Sigmoid colon (tissue), 4 donors: Measurements from ENCODE around the gene SIPA1.

Source experiments
- EP300 ChIP-seq, 4 donors: sonication (generic); formaldehyde crosslinking; IDR thresholded peaks; one replicate each; pipeline ENCODE4 v1.6.1; 2017; ENCODE audit warnings: antibody characterized with exemption in 4 of 4
- POLR2A ChIP-seq, 2 donors: fragments of 450-650 bp; IDR thresholded peaks; one replicate each; pipeline ENCODE4 v1.6.1; 2016; ENCODE audit warnings: antibody characterized with exemption in 2 of 2, mild to moderate bottlenecking in 2 of 2, moderate library complexity in 2 of 2
- TF ChIP-seq, protein P1 (sequence below), 4 experiments: fragments of 450-650 bp in 3 of 4; fragments of 200-600 bp in 1 of 4; IDR thresholded peaks; one replicate each; pipeline ENCODE4 v1.5.1; 2016 to 2019; ENCODE audit warnings: antibody characterized with exemption in 4 of 4, mild to moderate bottlenecking in 3 of 4, moderate library complexity in 2 of 4

DNA sequence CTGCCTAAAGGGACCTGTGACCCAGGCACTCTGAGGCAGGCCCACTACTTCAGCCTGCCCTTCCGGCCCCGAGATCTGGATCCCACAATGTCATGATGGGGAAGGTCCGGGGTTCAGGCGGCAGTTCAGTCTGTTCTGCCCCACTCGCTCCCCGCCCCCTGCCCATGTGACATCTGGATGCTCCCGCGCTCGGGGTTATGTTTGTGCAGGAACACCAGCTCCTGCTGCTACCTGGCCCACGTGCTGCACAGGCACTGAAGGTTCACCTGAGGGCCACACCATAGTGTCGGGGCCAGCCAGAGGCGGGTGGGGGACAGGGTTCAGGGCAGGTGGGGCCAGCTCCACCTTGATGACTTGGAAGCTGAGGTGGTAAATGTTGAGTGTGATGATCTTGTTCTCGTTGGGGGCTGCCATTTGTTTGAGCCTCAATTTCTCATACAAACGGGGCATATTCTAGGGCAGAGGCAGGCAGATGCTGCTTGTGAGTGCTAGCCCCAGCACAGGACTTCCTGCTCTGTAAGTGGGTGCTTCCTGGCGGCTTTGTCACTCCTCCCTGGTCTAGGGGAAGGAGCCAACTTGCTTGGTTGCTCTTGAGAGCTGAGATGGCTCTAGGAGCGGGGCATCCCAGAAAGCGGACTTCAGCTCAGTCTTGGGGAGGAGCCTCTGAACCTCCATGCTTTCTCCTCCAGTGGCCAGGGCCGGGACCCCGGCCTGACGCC is 4.4 kb upstream of the SIPA1 start:
- TF ChIP-seq, protein P1, sequence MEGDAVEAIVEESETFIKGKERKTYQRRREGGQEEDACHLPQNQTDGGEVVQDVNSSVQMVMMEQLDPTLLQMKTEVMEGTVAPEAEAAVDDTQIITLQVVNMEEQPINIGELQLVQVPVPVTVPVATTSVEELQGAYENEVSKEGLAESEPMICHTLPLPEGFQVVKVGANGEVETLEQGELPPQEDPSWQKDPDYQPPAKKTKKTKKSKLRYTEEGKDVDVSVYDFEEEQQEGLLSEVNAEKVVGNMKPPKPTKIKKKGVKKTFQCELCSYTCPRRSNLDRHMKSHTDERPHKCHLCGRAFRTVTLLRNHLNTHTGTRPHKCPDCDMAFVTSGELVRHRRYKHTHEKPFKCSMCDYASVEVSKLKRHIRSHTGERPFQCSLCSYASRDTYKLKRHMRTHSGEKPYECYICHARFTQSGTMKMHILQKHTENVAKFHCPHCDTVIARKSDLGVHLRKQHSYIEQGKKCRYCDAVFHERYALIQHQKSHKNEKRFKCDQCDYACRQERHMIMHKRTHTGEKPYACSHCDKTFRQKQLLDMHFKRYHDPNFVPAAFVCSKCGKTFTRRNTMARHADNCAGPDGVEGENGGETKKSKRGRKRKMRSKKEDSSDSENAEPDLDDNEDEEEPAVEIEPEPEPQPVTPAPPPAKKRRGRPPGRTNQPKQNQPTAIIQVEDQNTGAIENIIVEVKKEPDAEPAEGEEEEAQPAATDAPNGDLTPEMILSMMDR (IDR thresholded peaks at IDR 0.05), result no peak
- TF ChIP-seq EP300 (IDR thresholded peaks at IDR 0.05) (no peak), POLR2A (IDR thresholded peaks at IDR 0.05) (no peak)
